HepG2 (cell line): ENCODE data around the gene SYNM. TPM values are rescaled to one million over a fixed set of nuclear protein-coding genes. Genes with fewer than 3 reads are reported as not detected.

Source experiments
- ASH2L ChIP-seq: fragments of 300-600, 200-600 bp; sonication (generic); IDR thresholded peaks from 2 replicates; pipeline ENCODE4 v1.7.0; 2017; ENCODE audit warnings: low read depth, mild to moderate bottlenecking, moderate library complexity, mixed read lengths, low read length; ENCODE audit not compliant: insufficient read length
- FOXC1 ChIP-seq: sonication (generic); formaldehyde crosslinking; IDR thresholded peaks from 2 replicates; pipeline ENCODE4 v1.8.0; 2022; ENCODE audit warnings: mild to moderate bottlenecking, missing genetic modification reagents, borderline replicate concordance
- HIC2 ChIP-seq: sonication (generic); formaldehyde crosslinking; IDR thresholded peaks from 2 replicates; pipeline ENCODE4 v1.9.0; 2022; ENCODE audit warnings: low read depth, missing genetic modification reagents
- KDM1A ChIP-seq: IDR thresholded peaks from 2 replicates; pipeline ENCODE4 v1.6.1; 2016; ENCODE audit warnings: missing compliant biosample characterization
- KLF15 ChIP-seq: sonication (generic); formaldehyde crosslinking; IDR thresholded peaks from 2 replicates; pipeline ENCODE4 v1.8.1; 2023; ENCODE audit warnings: borderline replicate concordance, mild to moderate bottlenecking, inconsistent platforms, missing genetic modification reagents, mixed read lengths
- MXD4 ChIP-seq: IDR thresholded peaks from 2 replicates; pipeline ENCODE4 v1.6.1; 2016; ENCODE audit warnings: mild to moderate bottlenecking, missing biosample characterization, missing genetic modification reagents
- MZF1 ChIP-seq: sonication (generic); formaldehyde crosslinking; IDR thresholded peaks from 2 replicates; pipeline ENCODE4 v1.8.1; 2023; ENCODE audit warnings: mild to moderate bottlenecking, missing genetic modification reagents, borderline replicate concordance
- SRSF4 ChIP-seq: fragments of 200-400 bp; formaldehyde crosslinking; IDR thresholded peaks from one replicate; pipeline ENCODE4 v1.6.1; 2018; ENCODE audit warnings: mild to moderate bottlenecking, low read depth, low read length, moderate library complexity; ENCODE audit not compliant: poor library complexity, severe bottlenecking
- TCF12 ChIP-seq, 2 experiments: fragments of 450-650 bp in 1 of 2; sonication (generic) in 1 of 2; formaldehyde crosslinking in 1 of 2; IDR thresholded peaks; 2 replicates each; pipeline versions ENCODE4 v1.6.1 to v1.8.0; 2017 to 2022; ENCODE audit warnings: antibody characterized with exemption in 1 of 2, mild to moderate bottlenecking in 1 of 2, missing genetic modification reagents in 1 of 2, moderate library complexity in 1 of 2
- TGIF2 ChIP-seq: IDR thresholded peaks from 2 replicates; pipeline ENCODE4 v1.6.1; 2016; ENCODE audit warnings: control low read depth, missing compliant biosample characterization
- THAP7 ChIP-seq: sonication (generic); formaldehyde crosslinking; IDR thresholded peaks from 2 replicates; pipeline ENCODE4 v1.8.1; 2023; ENCODE audit warnings: mild to moderate bottlenecking, missing genetic modification reagents
- ZFP41 ChIP-seq: sonication (generic); formaldehyde crosslinking; IDR thresholded peaks from 2 replicates; pipeline ENCODE4 v1.4.0; 2020; ENCODE audit warnings: mild to moderate bottlenecking, missing genetic modification reagents, borderline replicate concordance
- ZMYM2 ChIP-seq: sonication (generic); formaldehyde crosslinking; IDR thresholded peaks from 2 replicates; pipeline ENCODE4 v1.8.0; 2022; ENCODE audit warnings: mild to moderate bottlenecking, missing genetic modification reagents
- ZNF18 ChIP-seq: sonication (generic); formaldehyde crosslinking; IDR thresholded peaks from 2 replicates; pipeline ENCODE4 v1.8.0; 2022; ENCODE audit warnings: mild to moderate bottlenecking, missing genetic modification reagents; ENCODE audit not compliant: insufficient replicate concordance
- ZNF205 ChIP-seq: IDR thresholded peaks from 2 replicates; pipeline ENCODE4 v1.6.1; 2018; ENCODE audit warnings: missing biosample characterization, missing genetic modification reagents
- ZNF24 ChIP-seq: fragments of 450-650 bp; IDR thresholded peaks from 2 replicates; pipeline ENCODE4 v1.6.1; 2017; ENCODE audit warnings: antibody characterized with exemption, mild to moderate bottlenecking
- ZNF563 ChIP-seq: sonication (generic); formaldehyde crosslinking; IDR thresholded peaks from 2 replicates; pipeline ENCODE4 v1.8.0; 2022; ENCODE audit warnings: mild to moderate bottlenecking, moderate library complexity, missing genetic modification reagents
- ZNF577 ChIP-seq: sonication (generic); formaldehyde crosslinking; IDR thresholded peaks from 2 replicates; pipeline ENCODE4 v1.4.0; 2020; ENCODE audit warnings: mild to moderate bottlenecking, low read depth, missing genetic modification reagents, borderline replicate concordance
- ZNF607 ChIP-seq: sonication (generic); formaldehyde crosslinking; IDR thresholded peaks from 2 replicates; pipeline ENCODE4 v1.5.1; 2020; ENCODE audit warnings: missing genetic modification reagents, mild to moderate bottlenecking, borderline replicate concordance
- ZNF710 ChIP-seq: sonication (generic); formaldehyde crosslinking; IDR thresholded peaks from 2 replicates; pipeline ENCODE4 v1.5.0; 2020; ENCODE audit warnings: mild to moderate bottlenecking, missing genetic modification reagents, borderline replicate concordance
- ZNF772 ChIP-seq: sonication (generic); formaldehyde crosslinking; IDR thresholded peaks from 2 replicates; pipeline ENCODE4 v1.5.0; 2020; ENCODE audit warnings: mild to moderate bottlenecking, missing genetic modification reagents
- ZNF780A ChIP-seq: sonication (generic); formaldehyde crosslinking; IDR thresholded peaks from 2 replicates; pipeline ENCODE4 v1.8.0; 2022; ENCODE audit warnings: mild to moderate bottlenecking, missing genetic modification reagents, moderate library complexity
- ZSCAN20 ChIP-seq: sonication (generic); formaldehyde crosslinking; IDR thresholded peaks from 2 replicates; pipeline ENCODE4 v1.4.0; 2020; ENCODE audit warnings: missing genetic modification reagents, mild to moderate bottlenecking, borderline replicate concordance
- polyA plus RNA-seq, 8 experiments: library from polyadenylated mRNA; depleted of rRNA in 3 of 8; stranded (reverse) in 7 of 8; unstranded in 1 of 8; fragments of >200 nt; fragmentation: Illumina TruSeq in 4 of 8; extraction: Trizol in 4 of 8; gene quantifications; 2 replicates each; pipeline versions ENCODE4 v1.2.1 to v1.2.3, GENCODE V29; 2011 to 2016; ENCODE audit warnings: low read depth in 4 of 8, missing spikeins in 1 of 8, mixed read lengths in 1 of 8; ENCODE audit not compliant: insufficient read depth in 1 of 8
- total RNA-seq, 5 experiments: library from RNA; depleted of rRNA; stranded (reverse); fragments of >200 nt; fragmentation: Illumina TruSeq; extraction: Trizol; gene quantifications; 2 replicates each; pipeline ENCODE4 v1.2.3, GENCODE V29; 2016; ENCODE audit warnings: low read depth in 1 of 5

SYNM gene
- total and polyA plus RNA-seq, 2 of the 13 experiments (the other 11 are each of a cell fraction or from before 2014, with no cell fraction given), result 1.1 to 3.7 TPM

- TF ChIP-seq ZNF577 (CRISPR knock-in tag) (no peak), ZNF24 (no peak), ZNF18 (peak; percentile 39), KLF15 (CRISPR knock-in tag) (no peak), THAP7 (CRISPR knock-in tag) (0 out of 2 replicates have a peak, but pooled peaks have one; percentile 81), FOXC1 (CRISPR knock-in tag) (peak; percentile 55; the same call in 1 of the 2 replicates), TCF12 (IDR thresholded peaks at IDR 0.05) (no peak), TCF12 (CRISPR knock-in tag; IDR thresholded peaks at IDR 0.05) (0 out of 2 replicates have a peak, but pooled peaks have one; percentile 39), ZNF780A (CRISPR knock-in tag) (no peak), ZMYM2 (CRISPR knock-in tag) (no peak), KDM1A (CRISPR knock-in tag) (no peak), SRSF4 (no peak), ZNF710 (CRISPR knock-in tag) (peak; percentile 35; the same call in 1 of the 2 replicates), ZNF563 (peak; percentile 71; the same call in 1 of the 2 replicates), MZF1 (CRISPR knock-in tag) (no peak), HIC2 (no peak), TGIF2 (no peak), ASH2L (peak; percentile 38), ZNF607 (CRISPR knock-in tag) (peak; percentile 79; the same call in 1 of the 2 replicates), ZFP41 (CRISPR knock-in tag) (no peak), MXD4 (no peak; the same call in 1 of the 2 replicates), ZSCAN20 (CRISPR knock-in tag) (peak; percentile 70; the same call in 1 of the 2 replicates), ZNF205 (CRISPR knock-in tag) (no peak), ZNF772 (peak; percentile 54; the same call in 1 of the 2 replicates)
These were observed at the start of gene SYNM (continued) for GRCh38 chr15:99104788-99105513.
